CD4-positive, alpha-beta T cell treated with Interleukin-6 for 4 hours (primary cell): ENCODE measurements around the gene INSM2.
A peak's percentile ranks its signal among the peaks of the same experiment; 100 is the strongest.

ENCODE experiments used
- DNase-seq: peaks from one replicate; pipeline ENCODE4 v3.0.0-alpha.2; 2020; ENCODE audit warnings: mixed read lengths

Gene INSM2, protein sequence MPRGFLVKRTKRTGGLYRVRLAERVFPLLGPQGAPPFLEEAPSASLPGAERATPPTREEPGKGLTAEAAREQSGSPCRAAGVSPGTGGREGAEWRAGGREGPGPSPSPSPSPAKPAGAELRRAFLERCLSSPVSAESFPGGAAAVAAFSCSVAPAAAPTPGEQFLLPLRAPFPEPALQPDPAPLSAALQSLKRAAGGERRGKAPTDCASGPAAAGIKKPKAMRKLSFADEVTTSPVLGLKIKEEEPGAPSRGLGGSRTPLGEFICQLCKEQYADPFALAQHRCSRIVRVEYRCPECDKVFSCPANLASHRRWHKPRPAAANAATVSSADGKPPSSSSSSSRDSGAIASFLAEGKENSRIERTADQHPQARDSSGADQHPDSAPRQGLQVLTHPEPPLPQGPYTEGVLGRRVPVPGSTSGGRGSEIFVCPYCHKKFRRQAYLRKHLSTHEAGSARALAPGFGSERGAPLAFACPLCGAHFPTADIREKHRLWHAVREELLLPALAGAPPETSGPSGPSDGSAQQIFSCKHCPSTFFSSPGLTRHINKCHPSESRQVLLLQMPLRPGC

DNA sequence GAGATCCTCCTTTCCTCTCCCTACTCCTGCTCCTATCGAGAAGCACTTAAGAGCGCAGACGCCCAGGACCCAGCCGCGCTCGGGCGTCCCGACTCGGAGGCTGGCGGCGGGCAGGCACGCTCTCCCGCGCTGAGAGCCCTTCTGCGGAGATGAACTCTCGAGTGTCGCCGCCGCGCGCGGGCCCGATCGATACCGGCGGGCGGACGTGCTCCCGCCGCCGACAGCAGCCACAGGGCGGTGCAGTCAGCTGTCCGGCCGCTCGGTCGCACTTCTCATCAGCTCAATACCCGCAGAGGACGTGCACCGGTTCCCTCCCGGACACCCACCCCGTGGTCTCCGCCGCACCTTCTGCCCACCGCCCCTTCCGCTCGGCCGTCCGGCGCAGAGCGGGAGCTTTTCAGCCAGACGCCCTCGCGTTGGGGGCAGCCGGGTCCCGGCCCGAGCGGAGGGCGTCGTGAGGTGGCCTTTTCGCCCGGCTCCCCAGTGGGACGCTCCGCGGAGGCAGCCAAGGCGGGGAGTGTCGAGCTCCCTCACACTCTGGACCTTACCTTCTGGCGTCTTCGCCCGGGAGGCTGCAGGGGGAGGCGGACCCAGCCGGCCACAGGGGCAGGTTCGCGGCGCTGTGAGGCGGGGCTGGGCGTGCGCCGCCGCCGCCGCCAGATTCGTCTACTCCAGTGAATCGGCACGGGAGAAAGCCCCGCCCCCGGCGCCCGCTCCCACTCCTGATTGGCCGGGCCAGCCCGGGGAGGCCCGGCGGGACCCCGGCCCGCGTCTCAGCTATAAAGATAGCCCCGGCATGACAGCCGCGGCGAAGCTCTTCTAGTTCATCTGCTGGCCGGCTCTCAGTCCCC lies at the start of gene INSM2:
Gene INSM2, plus strand, starts transcription at position 808 of the 851 bp plus-strand sequence. CDS start 89 bp downstream, outside the sequence.
- peak; percentile 69 for DNase-seq

DNA sequence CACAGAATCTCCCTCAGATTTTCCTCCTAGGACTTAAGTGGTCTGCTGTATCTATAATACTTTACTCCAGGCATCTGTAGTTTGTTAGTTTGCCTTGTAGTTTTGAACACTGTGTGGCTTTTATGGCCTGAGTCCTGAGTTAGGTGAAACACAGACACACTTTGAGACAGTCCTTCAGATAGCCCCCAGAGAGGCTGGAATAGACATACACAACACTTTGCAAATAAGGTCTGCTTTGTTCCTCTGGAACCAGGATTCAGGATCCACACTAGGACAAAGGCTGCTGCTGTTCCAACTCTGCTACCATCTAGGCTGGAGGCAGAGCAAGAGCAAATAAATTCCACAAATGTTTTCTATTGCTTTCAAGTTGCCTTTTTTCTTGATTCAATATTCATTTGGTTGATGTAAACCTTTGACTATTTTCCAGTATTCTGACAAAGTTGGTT lies 41.4 kb upstream of the INSM2 start:
- no peak for DNase-seq

DNA sequence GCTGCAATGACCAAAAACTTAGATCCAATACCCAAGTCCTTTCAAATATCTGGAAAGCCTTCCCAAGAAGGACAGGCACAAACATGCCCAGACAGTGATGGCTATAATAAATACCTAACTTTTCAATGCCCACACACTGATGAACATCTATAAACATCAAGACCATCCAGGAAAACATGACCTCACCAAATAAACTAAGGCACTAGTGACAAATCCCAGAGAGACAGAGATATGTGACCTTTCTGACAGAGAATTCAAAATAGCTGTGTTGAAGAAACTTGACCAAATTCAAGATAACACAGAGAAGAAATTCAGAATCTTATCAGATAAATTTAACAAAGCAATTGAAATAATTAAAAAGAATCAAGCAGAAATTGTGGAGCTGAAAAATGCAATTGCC lies 38.7 kb upstream of the INSM2 start:
- DNase-seq, result no peak

DNA sequence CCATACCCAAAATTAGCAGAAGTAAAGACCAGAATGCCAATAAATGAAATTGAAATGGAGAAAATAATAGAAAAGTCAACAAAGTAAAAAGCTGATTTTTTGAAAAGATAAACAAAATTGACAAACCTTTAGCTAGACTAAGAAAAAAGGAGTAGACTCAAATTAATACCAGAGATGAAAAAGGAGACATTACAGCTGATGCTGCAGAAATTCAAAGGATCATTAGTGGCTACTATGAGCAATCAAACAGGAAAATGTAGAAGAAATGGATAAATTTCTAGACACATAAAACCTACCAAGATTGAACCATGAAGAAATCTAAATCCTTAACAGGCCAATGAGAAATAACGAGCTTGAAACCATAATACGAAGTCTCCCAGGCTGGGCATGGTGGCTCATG lies 34.8 kb upstream of the INSM2 start:
- DNase-seq, result no peak

DNA sequence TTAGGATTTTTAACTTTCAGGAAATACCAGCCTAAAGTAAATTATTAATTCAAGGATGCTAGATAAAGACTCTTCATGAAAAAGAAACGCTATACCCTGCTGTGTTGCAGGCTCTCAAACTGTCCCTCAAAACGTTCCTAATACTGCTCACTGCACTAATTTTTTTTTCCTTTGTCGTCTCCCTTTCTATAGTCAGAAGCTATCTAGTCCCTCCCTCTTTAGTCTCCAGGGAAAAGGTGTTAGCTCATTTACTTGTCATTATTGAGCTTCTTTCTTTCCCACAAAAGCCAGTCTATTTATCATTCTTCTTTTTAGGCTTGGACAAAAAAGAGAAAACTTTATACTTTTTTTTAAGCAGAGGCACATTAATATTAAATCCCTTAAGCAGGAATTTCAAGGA lies 30.3 kb upstream of the INSM2 start:
- DNase-seq, result no peak

DNA sequence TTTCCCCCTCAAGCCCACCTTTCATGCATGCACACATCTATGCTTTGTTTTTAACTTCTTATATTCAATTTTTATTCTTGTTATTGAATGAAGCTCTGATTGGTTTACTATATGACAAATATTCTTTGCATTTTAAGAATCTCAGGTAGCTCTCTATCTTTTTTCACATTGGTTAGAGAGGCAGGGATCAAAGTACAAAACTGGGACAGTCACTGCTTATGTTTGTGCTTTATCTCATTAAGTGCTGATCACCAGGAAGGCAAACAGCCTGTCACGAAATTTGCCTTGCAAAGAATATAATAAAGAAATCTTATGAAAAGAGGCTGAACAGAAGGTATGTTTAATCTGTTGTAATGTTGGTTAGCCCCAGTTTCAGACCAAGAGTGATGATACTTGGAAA lies 29.7 kb upstream of the INSM2 start:
- no peak for DNase-seq

DNA sequence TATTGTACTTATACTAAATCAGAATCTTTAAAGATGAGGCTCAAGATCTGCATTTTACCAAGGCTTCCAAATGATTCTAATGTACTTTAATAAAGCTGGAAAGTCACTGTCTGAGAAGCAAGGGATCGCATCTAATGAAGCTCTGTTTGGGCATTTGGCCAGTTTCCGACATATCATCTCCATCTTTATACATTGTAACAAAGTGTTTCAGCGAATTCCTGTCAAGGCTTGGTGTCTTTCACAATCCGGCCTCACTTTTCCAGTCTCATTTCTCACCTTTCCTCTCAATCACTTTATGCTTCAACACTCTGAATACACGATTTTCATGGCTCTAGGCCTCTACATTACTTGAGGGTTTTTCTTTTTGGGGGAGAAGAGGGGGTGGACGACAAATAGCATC lies 27.5 kb upstream of the INSM2 start:
- no peak for DNase-seq

DNA sequence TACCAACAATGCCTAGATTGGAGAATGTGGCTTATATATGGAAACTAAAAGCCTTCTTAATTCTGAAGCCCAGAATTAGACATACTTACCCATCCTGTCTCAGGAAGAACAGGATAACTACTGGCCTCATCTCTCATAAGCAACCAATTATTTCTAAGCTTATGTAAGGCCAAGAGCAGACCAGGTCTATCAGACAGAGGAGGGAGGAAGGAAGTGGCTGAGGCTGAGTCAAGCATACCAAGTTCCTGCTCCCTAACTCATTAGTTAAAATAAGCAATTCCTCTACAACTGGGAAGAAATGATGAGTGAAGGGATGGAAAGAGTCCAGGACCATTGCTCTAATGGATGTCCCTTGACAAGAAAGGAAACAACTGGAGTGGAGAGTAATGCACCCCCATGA lies 27.0 kb upstream of the INSM2 start:
- no peak for DNase-seq

DNA sequence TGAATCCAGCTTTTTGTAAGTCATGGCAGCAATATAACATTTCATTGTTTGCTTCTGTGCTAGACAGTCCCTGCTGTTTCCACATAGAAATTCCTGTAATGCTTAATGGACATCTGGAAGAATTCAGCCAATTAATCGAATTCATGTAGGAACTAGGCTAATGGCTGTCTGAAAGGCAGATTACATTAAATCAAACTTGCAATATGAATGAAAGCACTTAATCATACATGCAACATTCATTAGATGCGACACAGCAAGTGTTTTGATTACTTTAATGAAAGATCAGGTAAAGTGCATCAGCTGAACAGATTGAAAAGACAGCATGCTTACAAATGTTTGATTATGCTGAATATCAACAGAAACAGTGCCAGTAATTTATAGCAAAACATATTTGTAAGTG lies 24.1 kb upstream of the INSM2 start:
- DNase-seq, result no peak

DNA sequence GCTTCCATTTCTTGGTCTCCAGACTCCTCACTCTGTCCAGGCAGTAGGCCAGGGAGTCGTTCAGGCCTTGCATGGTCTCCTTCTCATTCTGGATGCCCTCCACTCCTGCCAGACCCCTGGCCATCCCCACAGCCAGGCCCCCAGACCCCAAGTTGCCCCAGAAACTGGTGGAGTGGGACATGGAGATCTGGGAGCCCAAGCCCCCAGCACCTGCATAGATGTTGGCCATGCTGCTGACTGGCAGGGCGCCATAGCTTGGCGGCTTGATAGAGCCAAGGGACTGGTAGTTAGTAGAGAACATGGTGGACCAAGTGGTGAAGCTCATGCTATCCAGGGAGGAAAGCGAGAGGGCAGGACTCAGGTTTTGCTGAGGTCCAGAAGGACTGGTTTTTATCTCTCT lies 21.2 kb upstream of the INSM2 start:
- DNase-seq, result no peak

DNA sequence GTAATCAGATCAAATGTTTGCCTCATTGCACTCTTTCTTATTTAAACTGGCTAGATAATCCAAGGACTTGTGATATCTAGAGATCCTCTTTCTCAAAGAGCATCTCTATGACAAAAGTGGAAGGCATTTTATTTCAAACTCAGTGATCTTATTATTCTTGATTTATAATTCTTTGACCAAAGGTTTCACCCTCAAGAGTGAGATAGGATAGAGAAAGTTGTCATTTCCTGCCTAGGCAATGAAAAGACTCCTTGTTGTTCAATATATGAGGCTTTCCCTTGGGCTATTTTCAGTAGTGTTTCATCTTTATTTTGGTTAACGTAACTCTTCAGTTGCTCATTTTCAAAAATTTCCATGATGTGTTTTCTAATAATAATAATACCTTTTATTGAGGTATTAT lies 18.0 kb upstream of the INSM2 start:
- no peak for DNase-seq

DNA sequence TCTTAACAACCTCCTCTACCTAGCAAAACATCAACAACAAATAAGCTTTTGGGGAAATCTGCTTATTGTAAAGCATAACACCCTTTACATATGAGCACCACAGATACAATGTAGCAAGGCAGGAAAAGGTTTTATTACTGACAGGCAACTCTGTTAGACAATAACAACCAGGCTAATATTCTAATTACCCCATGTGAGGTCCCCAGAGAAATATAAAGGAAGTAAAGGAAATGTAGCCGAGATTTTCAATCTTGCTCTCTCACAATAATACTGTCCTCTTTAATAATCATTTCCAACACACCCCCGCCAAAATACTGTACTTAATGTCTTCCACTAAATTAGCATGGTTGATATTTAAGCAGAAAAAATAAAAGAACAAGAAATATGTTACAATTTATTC lies 14.0 kb upstream of the INSM2 start:
- no peak for DNase-seq

DNA sequence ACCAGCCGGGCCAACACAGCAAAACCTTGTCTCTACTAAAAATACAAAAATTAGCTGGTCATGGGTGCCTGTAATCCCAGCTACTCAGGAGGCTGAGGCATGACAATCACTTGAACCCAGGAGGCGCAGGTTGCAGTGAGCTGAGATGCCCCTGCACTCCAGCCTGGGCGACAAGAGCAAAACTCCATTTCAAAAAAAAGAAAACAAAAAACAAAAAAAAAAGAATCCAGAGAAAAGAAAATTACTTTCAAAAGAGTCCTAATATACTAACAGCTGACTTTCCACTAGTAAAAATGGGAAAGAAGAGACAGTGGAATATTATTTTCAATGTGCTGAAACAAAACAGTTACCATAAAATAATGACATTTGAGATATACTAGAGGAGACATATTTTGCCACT lies 8.3 kb upstream of the INSM2 start:
- DNase-seq, result no peak

DNA sequence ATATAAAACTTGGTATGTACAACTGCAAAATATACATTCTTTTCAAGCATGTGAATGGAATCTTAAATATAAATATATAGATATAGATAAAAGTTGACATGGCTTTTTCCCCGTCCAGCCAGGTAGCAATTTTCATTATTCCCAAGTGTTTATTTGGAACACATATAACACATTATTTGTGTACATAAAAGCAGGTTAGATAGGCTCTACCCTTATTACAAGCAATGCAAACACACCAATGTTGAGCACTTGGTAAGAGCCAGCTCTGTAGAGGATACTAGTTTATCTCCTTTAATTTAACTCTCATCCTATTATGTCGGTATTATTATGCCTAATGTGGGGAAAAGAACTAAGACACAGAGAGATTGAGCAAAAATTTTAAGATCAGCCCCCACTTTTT lies 7.0 kb upstream of the INSM2 start:
- DNase-seq, result no peak

DNA sequence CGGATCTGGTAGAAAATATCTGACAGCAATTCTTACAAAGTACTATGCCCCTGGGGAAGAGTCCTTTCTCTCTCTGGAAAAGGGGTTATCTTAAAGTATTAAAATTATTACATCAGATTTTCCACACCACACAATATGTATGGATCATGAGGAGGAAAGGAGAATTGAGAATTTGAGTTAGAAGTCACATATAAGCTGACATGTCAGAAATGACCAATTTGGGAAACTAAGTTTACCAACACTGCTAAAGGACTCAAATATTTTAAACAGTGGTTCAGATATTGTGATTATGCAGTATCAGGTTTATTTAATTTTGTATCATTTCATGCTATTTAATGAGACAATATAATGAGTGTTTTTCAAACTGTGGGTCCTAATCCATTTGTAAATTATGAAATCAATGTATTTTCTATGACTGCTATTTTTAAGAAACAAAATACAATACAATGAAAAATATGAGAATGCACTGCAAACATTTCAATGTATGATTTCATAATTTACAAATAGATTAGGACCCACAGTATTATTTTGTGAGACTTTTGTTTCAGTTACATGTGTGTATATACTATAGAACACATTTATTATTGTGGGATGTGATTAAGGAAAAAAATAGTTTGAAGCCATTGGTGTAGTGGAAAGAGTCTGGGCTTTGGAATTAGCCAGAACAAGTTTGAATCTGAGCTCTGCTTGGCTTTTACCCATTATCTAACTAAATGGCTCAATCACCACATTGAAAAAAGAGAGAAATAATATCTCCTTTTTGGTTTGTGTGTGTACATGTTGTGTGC lies 1.8 kb upstream of the INSM2 start:
- DNase-seq, result no peak

DNA sequence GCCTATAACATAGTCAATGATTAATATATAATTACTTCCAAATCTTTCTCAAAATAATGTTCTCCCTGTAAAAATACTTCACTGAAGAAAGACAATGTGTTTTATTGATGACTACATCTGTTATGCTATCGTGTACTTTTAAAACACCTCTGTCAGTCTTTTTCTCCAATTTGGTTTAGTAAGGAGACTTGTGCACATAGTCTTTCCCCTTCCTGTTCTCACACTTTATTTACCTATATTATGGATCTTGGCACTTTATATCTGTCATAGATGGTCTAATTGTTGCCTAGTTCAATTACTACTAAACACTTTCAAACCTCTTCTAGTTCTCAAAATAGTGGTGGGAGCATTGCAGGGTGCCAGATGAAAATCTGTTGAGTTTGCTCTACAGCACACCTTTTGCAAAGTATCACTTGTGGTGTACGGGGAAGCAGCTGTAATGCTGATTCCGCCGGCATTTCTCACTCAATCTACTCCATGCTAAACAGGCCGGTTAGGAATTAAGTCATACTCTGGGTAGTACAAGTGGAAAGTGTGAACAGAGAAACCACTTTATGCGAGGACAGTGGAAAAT lies 1.1 kb upstream of the INSM2 start:
- DNase-seq, result no peak

DNA sequence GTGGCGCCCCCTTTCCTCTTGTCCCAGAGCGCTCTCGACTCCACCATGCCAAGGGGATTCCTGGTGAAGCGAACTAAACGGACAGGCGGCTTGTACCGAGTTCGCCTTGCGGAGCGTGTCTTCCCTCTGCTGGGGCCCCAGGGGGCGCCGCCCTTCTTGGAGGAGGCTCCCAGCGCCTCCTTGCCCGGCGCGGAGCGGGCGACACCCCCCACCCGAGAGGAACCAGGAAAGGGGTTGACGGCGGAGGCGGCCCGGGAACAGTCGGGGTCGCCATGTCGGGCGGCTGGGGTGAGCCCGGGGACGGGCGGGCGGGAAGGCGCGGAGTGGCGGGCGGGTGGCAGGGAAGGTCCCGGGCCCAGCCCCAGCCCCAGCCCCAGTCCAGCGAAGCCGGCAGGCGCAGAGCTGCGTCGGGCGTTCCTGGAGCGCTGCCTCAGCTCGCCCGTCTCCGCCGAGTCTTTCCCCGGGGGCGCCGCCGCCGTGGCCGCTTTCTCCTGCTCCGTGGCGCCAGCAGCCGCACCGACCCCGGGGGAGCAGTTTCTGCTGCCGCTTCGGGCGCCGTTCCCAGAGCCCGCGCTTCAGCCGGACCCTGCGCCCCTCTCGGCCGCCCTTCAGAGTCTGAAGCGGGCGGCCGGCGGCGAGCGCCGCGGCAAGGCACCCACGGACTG lies 376 bp downstream of the INSM2 start:
- DNase-seq, result no peak

DNA sequence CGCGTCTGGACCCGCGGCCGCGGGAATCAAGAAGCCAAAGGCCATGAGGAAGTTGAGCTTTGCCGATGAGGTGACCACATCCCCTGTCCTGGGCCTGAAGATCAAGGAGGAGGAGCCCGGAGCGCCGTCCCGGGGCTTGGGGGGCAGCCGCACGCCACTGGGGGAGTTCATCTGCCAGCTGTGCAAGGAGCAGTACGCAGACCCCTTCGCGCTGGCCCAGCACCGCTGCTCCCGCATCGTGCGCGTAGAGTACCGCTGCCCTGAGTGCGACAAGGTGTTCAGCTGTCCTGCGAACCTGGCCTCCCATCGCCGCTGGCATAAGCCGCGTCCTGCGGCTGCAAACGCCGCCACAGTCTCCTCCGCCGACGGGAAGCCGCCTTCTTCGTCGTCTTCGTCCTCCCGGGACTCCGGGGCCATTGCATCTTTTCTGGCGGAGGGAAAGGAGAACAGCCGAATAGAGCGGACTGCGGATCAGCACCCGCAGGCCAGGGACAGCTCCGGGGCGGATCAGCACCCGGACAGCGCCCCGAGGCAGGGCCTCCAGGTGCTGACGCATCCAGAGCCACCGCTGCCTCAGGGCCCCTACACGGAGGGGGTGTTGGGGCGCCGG lies 1.0 kb downstream of the INSM2 start:
- peak; percentile 52 for DNase-seq

DNA sequence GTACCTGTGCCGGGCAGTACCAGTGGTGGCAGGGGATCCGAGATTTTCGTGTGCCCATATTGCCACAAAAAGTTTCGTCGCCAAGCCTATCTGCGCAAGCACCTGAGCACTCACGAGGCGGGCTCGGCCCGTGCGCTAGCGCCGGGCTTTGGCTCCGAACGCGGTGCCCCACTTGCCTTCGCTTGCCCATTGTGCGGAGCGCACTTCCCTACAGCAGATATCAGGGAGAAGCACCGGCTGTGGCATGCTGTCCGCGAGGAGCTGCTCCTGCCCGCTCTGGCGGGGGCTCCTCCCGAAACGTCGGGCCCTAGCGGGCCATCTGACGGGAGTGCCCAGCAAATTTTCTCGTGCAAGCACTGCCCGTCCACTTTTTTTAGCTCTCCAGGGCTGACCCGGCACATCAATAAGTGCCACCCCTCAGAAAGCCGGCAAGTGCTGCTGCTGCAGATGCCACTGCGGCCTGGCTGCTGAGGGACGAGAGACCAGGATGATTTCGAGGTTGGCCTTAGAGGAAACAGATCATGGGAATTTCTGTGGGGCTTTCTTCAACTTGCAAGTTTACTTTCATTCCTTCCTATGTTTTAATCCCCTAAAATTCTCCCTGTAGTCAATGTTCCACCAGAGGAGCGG lies 1.6 kb downstream of the INSM2 start:
- DNase-seq, result no peak

DNA sequence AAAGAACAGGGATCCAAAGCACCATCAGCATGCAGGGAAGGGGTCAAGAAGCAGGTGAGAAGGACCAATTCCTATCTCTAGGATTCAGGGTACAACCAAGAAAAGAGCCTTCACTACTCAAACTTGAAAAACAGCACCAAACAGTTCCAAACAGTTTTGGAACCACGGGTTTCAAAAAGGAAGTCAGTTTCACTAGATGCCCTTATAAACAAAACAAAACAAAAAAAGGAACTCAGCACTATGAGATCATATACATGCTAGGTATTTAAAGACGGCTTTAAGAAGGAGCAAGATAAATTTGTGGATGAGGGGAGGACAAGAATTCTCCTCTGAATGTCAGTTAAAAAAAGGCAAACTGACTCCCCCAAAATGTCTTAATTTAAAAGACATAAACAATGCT lies 6.0 kb downstream of the INSM2 start:
- no peak for DNase-seq

DNA sequence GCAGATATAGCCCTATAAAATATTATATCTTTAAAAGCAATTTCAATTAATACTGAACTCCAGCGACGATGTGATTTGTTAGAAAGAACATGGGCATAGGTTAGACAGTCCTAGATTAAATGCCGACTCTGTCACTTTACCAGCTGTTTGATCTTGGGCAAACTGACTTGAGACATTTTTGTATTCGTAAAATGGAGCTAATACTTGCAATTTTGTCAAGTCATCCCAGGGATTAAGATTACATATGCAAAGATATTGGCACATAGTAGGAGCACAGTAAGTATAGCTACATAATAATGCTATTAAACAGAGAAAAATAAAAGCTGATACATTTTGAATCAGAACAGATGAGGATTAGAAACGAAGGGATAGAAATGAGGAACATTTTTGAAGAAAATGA lies 9.0 kb downstream of the INSM2 start:
- DNase-seq, result no peak
